Activated naive CD4-positive, alpha-beta T cell treated with anti-CD3 and anti-CD28 coated beads, Interleukin-2, amount 50 U/mL, for 16 hours (primary cell): Measurements from ENCODE around the gene VMO1.

Source experiments
- DNase-seq: peaks from one replicate; pipeline ENCODE4 v3.0.0-alpha.2; 2020

The VMO1 gene

DNA sequence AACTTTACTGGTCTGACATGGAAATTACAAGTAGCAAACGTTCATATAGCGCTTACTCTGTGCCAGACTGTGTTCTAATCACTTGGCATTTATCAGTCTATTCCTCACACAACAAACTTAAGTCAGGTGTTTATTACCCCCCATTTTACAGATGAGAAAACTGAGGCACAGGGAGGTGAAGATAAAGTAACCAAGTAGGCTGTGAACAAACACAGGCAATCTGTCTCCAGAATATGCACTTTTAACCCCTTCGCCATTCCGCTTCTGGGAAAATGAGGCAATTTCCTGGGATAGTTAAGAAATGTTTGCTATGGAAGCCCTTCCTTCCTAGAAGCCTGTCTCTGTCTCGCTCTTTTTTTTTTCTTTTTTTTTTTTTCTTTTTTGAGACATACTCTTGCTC lies 34.2 kb downstream of the VMO1 start:
- DNase-seq = no peak

DNA sequence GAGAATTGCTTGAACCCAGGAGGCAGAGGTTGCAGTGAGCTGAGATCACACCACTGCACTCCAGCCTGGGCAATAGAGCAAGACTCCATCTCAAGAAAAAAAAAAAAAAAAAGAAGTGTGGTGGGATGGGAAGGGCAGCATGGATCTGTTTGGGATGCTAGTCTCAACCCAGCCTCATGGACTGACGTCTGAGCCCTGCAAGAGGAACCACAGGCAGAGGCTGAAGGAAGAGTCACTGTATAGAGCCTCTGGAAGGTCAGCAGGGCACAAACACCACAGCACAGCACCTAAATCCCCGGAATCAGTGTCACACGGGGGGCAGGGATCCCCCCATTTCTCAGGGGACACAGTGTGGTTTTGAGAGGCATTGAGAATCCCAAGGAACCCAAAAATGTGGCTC lies 35.6 kb downstream of the VMO1 start:
- no peak for DNase-seq

DNA sequence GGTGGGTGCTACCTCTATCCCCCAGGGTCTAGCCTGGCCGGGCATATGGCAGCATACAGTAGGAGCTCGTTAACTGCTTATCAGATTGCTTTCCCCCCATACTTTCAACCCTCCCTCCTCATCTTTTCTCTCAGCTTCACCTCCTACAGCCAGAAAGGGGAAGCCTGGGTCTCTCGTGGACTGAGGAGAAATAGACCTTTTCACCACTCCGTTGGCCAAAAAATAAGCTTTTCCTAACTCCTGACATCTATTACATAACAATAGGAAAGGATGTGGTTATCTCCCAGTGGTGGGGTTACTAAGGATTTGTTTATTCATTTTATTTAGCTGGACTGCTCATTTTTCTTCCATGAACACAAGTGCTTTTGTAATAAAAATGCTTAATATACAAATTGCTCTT lies 37.5 kb downstream of the VMO1 start:
- no peak for DNase-seq

DNA sequence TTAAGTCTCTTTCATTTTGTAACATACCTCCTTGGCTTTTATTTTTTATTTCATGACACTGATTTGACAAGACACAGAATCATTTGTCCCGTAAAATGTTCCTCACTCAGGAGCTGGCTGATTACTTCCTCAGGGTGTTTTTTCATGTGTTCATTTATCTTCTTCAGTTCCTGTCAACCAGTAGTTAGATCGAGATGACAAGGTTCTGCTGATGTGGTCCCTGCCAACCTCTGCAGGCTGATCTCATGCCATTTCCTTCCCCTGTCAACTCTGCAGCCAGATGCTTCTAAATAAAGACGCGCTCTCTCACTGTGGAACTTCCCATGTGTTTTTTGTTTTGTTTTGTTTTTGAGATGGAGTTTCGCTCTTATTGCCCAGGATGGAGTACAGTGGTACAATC lies 38.3 kb downstream of the VMO1 start:
- DNase-seq = no peak

DNA sequence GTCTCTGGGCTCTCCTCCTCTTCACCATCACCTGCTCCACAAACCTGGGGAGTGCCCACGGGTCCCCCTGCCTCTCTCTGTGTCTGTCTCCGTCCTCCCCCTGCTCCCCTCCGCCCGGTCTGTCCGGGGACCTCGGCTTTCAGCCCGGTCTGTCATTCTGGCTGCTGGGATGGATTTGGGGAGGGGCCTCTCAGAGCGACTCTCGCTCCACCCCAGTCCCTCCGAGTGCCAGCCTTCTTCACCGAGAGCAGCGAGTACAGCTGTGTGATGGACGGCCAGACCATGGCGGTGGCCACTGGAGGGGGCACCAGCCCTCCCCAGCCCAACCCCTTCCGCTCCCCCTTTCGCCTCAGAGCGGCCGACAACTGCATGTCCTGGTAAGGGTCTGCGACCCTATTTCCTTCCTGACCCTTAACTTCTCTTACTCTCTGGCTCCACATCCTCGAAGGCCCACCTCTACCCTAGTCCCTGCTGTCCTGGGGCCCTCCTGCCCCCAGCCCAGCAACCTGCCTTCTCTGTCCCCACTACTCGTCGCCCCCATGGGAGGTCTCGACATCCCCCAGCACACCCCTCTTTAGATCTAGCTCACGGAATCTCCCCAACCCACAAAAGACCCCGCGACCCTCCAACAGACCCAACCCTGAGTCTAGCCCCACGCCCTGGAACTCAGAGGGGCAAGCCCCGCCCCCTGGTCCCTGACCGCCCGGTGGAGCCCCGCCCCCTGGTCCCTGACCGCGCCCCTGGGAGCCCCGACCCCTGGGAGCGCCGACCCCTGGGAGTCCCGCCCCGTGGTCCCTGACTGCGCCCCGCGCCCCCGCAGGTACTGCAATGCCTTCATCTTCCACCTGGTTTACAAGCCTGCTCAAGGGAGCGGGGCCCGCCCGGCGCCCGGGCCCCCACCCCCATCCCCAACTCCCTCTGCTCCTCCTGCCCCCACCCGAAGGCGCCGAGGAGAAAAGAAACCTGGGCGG lies 40.9 kb downstream of the VMO1 start:
- no peak for DNase-seq

- no peak for DNase-seq
These were observed 42.3 kb downstream of the VMO1 start for GRCh38 chr17:4743898-4744297.

DNA sequence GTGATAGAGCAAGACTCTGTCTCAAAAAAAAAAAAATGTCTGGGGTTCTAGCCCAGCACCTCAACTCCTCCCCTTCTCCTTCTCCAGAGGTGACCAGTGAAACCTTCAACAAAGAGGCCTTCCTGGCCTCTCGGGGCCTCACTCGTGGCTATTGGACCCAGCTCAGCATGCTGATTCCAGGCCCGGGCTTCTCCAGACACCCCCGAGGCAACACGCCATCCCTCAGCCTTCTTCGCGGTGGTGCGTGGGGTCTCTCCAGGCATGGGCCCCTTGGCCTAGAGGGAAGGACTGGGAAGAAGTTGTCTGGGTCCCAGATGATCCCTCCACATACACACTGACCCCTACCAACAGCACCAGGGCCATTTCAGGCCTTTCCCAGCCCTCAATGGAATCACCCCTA lies 42.9 kb downstream of the VMO1 start:
- DNase-seq = no peak

DNA sequence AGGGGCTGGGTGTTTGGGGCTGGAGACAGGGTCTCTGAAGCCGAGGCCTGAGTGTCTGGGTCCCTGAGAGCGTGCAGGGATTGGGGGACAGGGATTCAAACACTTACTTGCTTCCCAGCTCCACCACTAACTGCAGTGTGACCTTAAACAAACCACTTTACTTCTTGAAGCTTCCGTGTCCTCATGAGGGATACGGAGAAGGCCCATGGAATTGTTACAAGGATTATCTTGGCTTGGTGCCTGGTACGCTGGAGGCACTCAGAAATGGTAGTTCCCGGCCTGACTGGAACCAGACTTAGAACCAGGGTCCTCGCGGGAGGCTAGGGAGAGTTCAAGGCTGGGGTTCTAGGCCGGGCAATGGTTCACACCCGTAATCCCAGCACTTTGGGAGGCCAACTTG lies 43.5 kb downstream of the VMO1 start:
- no peak for DNase-seq

- no peak for DNase-seq
These were observed 44.0 kb downstream of the VMO1 start for GRCh38 chr17:4742133-4742532.

GRCh38 chr17:4741544-4741943 lies 44.6 kb downstream of the VMO1 start:
- DNase-seq = no peak

- DNase-seq = no peak
These were observed 45.6 kb downstream of the VMO1 start for GRCh38 chr17:4740584-4740983.

DNA sequence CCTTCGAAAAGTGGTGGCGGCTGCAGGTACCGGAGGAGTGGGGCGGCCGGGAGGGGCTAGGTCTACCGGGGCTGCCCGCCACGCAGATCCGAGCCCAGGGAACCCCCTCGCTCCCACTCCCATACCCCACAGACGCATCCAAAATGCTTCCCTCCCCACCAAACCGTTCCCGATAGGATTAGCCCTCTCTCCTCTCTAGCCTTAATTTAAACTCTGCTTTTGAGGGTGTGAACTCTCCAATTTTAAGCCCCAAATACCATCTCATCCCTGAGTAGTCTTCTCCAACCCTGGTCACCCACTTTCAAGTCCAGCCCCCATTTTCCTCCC lies 46.2 kb downstream of the VMO1 start:
- DNase-seq = no peak

DNA sequence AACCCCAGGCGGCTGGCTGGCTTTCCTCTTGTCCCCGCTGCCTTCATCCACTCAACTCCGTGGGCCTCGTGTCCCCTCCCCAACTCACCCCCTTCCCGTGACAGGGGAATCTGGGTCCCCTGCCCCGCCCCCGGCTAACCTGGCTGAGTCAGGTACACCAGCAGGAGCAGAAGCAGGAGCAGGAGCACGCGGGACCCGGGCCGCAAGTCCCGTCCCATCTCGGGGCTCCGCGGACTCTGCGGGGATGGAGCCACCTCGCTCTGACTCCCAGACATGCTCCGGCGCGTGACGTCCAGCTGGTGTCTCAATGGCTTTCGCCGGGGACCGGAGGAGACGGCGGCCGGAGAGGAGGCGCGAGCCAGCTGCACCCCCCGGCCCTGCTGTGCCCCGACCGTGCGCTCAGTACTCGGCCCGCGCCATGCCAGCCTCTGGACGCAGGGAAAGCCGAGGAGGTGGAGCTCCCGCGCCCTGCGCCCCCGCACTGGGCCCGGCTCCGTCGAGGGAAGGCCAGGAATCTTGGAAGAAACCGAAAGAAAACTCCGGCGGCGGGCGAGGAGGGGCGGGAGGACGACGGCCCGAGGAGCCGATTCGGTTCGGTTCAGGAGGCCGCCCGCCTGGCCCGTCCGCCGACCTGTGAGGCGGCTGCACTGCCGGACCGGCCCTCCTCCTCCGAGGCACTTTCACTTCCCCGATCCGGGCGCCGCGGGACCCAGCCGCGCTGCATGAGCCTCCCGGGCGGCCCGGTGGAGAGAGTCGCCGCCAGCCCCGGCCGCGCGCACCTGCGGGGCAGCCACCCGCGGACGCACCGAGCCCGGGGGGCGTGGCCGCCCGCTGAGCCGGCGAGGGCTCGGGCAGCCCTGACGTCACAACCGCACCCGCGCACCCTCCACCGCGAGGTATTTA lies 46.8 kb downstream of the VMO1 start, which contains the start of the genes CXCL16 and ZMYND15:
Gene CXCL16 (minus strand): TSS at position 807 of the 903 bp plus-strand sequence. CDS start 589 bp downstream, at position 218.
Gene ZMYND15 (plus strand): TSS at position 712 of the 903 bp plus-strand sequence. CDS start 716 bp downstream, outside the sequence.
- DNase-seq = peak; percentile 58

DNA sequence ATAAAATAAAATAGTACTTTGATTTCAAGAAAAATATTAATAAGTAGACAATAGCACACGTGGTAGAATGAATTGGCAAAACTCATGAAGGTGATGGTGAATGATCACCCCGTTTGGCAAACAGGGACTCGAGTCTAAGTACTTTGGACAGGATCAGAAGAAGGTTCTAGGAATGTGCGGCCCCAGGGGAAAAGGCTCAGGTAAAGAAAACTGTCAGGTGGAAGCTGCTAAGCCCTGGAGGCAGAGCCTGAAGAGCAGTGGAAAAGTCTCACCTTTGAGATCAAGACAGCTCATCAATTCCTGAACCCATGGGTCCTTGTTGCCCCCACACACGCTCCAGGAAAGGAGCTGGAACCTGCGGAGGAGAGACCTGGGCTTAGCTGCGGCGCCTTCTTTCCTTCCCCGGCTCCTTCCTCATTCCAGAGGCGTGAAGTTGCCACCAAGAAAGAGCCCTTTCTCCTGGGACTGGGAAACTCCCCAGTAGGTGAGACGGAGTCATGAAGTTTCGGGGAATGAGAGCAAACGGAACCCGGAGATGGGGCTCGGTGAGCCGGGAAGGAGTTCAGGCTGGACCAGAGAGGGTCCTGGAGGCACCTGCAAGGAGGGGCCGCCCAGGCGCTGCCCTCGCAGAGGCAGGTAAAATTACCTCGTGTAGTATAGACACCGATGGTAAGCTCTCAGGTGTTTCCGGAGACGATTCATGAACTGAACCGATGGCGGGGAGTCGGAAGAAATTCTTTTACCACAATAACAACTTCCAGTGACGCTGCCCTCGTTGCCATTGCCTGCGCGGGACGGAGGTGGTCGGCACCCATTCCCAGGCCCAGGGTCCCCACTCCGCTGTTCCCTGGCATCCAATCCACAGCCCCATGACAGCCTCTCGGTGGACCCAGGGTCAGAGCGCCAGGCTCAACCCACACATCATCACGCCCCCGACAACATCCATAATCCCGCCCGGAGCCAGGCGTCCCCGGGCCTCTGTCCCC lies 47.7 kb downstream of the VMO1 start:
- no peak for DNase-seq

- no peak for DNase-seq
These were observed 50.1 kb downstream of the VMO1 start for GRCh38 chr17:4735876-4736651.
